G401.6 (cell line): ENCODE data around the gene CLIC3.

ENCODE experiments used
- FAIRE-seq: peaks from 2 replicates; lab custom pipeline; 2012; peaks lifted over from hg19 to GRCh38; lab: Jason Lieb, UNC

CLIC3 gene

GRCh38 chr9:137000177-137000930, 4.0 kb upstream of the CLIC3 start:
- no peak for FAIRE-seq

GRCh38 chr9:136997830-136998234, 1.5 kb upstream of the CLIC3 start:
- FAIRE-seq: no peak

GRCh38 chr9:136997371-136997770, 1.0 kb upstream of the CLIC3 start:
- FAIRE-seq: no peak

GRCh38 chr9:136995772-136996311, 526 bp downstream of the CLIC3 start:
- FAIRE-seq: no peak

- no peak for FAIRE-seq
Observed at GRCh38 chr9:136995362-136995761, 1.0 kb downstream of the CLIC3 start.

GRCh38 chr9:136994888-136995230, 1.5 kb downstream of the CLIC3 start:
- FAIRE-seq: no peak

GRCh38 chr9:136994180-136994887, 2.0 kb downstream of the CLIC3 start:
- no peak for FAIRE-seq

GRCh38 chr9:136992819-136993369, 3.5 kb downstream of the CLIC3 start:
- FAIRE-seq: no peak

GRCh38 chr9:136991993-136992818, 4.2 kb downstream of the CLIC3 start, which contains the start of gene PAXX:
TSS of gene PAXX (plus strand) at chr9:136992422. CDS start at chr9:136992444, 22 bp downstream.
- no peak for FAIRE-seq

- no peak for FAIRE-seq
Observed at GRCh38 chr9:136990242-136990911, 6.0 kb downstream of the CLIC3 start.

GRCh38 chr9:136988872-136989271, 7.5 kb downstream of the CLIC3 start:
- no peak for FAIRE-seq

GRCh38 chr9:136985853-136986252, 10.5 kb downstream of the CLIC3 start:
- FAIRE-seq: no peak

GRCh38 chr9:136985027-136985602, 11.3 kb downstream of the CLIC3 start:
- FAIRE-seq: no peak

- no peak for FAIRE-seq
Observed at GRCh38 chr9:136984464-136985026, 11.8 kb downstream of the CLIC3 start.

- no peak for FAIRE-seq
Observed at GRCh38 chr9:136983656-136984314, 12.6 kb downstream of the CLIC3 start.

- no peak for FAIRE-seq
Observed at GRCh38 chr9:136983167-136983566, 13.2 kb downstream of the CLIC3 start.

GRCh38 chr9:136982232-136983051, 13.9 kb downstream of the CLIC3 start, which contains the start of gene LCNL1:
TSS of gene LCNL1 (plus strand) at chr9:136982993. CDS start at chr9:136983587, 594 bp downstream.
- no peak for FAIRE-seq

GRCh38 chr9:136981588-136982231, 14.7 kb downstream of the CLIC3 start:
- no peak for FAIRE-seq
